BLaER1 (cell line): Measurements from ENCODE around the gene TSHR.
"Not testable (repeated sequence)": the region's sequence is repeated elsewhere in the genome, so short reads cannot be mapped to it uniquely, and the experiment has no call there.

Source experiments
- H3K27ac ChIP-seq: shearing (Covaris generic); formaldehyde crosslinking; 2 replicates; pipeline ENCODE4 v1.8.1; 2022
- H3K27me3 ChIP-seq: shearing (Covaris generic); formaldehyde crosslinking; 2 replicates; pipeline ENCODE4 v1.8.1; 2022
- H3K36me3 ChIP-seq: shearing (Covaris generic); formaldehyde crosslinking; 2 replicates; pipeline ENCODE4 v1.8.1; 2022
- H3K4me1 ChIP-seq: shearing (Covaris generic); formaldehyde crosslinking; 2 replicates; pipeline ENCODE4 v1.8.1; 2022
- H3K4me2 ChIP-seq: shearing (Covaris generic); formaldehyde crosslinking; 2 replicates; pipeline ENCODE4 v1.8.1; 2022
- H3K4me3 ChIP-seq: shearing (Covaris generic); formaldehyde crosslinking; 2 replicates; pipeline ENCODE4 v1.8.1; 2022
- H3K9ac ChIP-seq: shearing (Covaris generic); formaldehyde crosslinking; 2 replicates; pipeline ENCODE4 v1.8.1; 2022
- H3K9me3 ChIP-seq: shearing (Covaris generic); formaldehyde crosslinking; 2 replicates; pipeline ENCODE4 v1.8.1; 2022
- H4K20me1 ChIP-seq: shearing (Covaris generic); formaldehyde crosslinking; 2 replicates; pipeline ENCODE4 v1.8.1; 2022
- Cebpa-rat ChIP-seq: shearing (Covaris generic); IDR thresholded peaks from 2 replicates; pipeline ENCODE4 v1.8.1; 2022

Gene TSHR

GRCh38 chr14:80946797-80947196 is 8.6 kb upstream of the TSHR start:
- Histone ChIP-seq H4K20me1 (no peaks in the 10 kb centered on the region), H3K9ac (no peak overlapping the region), H3K27ac (no peak overlapping the region), H3K36me3 (no peaks in the 10 kb centered on the region), H3K4me1 (peaks cover 9% of the 10 kb centered on the region), H3K9me3 (no peaks in the 10 kb centered on the region), H3K4me3 (no peak overlapping the region), H3K27me3 (no peaks in the 10 kb centered on the region), H3K4me2 (no peak overlapping the region)
- TF ChIP-seq Cebpa-rat: no peak

- H3K9me3 ChIP-seq: no peaks in the 10 kb centered on the region
- no peak overlapping the region for H3K4me3 ChIP-seq
- H3K4me1 ChIP-seq: no peaks in the 10 kb centered on the region
- H3K4me2 ChIP-seq: no peak overlapping the region
- no peaks in the 10 kb centered on the region for H3K27me3 ChIP-seq
- no peak for TF ChIP-seq Cebpa-rat
- H3K9ac ChIP-seq: no peak overlapping the region
- no peak overlapping the region for H3K27ac ChIP-seq
- no peaks in the 10 kb centered on the region for H3K36me3 ChIP-seq
- H4K20me1 ChIP-seq: no peaks in the 10 kb centered on the region
These were observed 7.1 kb upstream of the TSHR start for GRCh38 chr14:80948291-80948690.

GRCh38 chr14:80951491-80951890 is 3.9 kb upstream of the TSHR start:
- no peak for TF ChIP-seq Cebpa-rat
- no peak overlapping the region for H3K27ac ChIP-seq
- peaks cover 13% of the 10 kb centered on the region; the same call in 1 of the 2 replicates for H3K4me1 ChIP-seq
- H3K4me2 ChIP-seq: no peak overlapping the region
- H3K9me3 ChIP-seq: no peaks in the 10 kb centered on the region
- no peaks in the 10 kb centered on the region for H3K27me3 ChIP-seq
- no peak overlapping the region for H3K9ac ChIP-seq
- no peak overlapping the region for H3K4me3 ChIP-seq
- no peaks in the 10 kb centered on the region for H3K36me3 ChIP-seq
- no peaks in the 10 kb centered on the region for H4K20me1 ChIP-seq

- not testable (repeated sequence) for H4K20me1 ChIP-seq, H3K9me3 ChIP-seq, H3K9ac ChIP-seq, H3K27ac ChIP-seq, H3K27me3 ChIP-seq, H3K4me2 ChIP-seq, H3K36me3 ChIP-seq, H3K4me3 ChIP-seq
- peaks cover 30% of the 10 kb centered on the region for H3K4me1 ChIP-seq
These were observed 2.2 kb upstream of the TSHR start for GRCh38 chr14:80953211-80953610.

GRCh38 chr14:80954687-80955299 is 628 bp upstream of the TSHR start:
- Histone ChIP-seq H3K27me3 (no peaks in the 10 kb centered on the region), H3K27ac (peak overlapping the region; percentile 69), H3K4me2 (peak overlapping the region; percentile 99), H4K20me1 (no peaks in the 10 kb centered on the region), H3K9ac (peak overlapping the region; percentile 76), H3K36me3 (no peaks in the 10 kb centered on the region), H3K4me1 (peaks cover 46% of the 10 kb centered on the region), H3K4me3 (peak overlapping the region; percentile 68), H3K9me3 (no peaks in the 10 kb centered on the region)
- TF ChIP-seq Cebpa-rat: no peak

GRCh38 chr14:80956102-80956501 is 681 bp downstream of the TSHR start:
- Histone ChIP-seq H3K27me3 (no peaks in the 10 kb centered on the region), H3K4me2 (no peak overlapping the region), H3K9ac (no peak overlapping the region), H3K9me3 (no peaks in the 10 kb centered on the region), H4K20me1 (no peaks in the 10 kb centered on the region), H3K36me3 (no peaks in the 10 kb centered on the region), H3K4me1 (peaks cover 58% of the 10 kb centered on the region), H3K27ac (no peak overlapping the region), H3K4me3 (no peak overlapping the region)
- no peak for TF ChIP-seq Cebpa-rat

GRCh38 chr14:80956922-80957321 is 1.5 kb downstream of the TSHR start:
- Histone ChIP-seq H3K36me3 (no peaks in the 10 kb centered on the region), H3K27ac (peak overlapping the region; percentile 40; the same call in 1 of the 2 replicates), H3K9ac (no peak overlapping the region), H4K20me1 (no peaks in the 10 kb centered on the region), H3K9me3 (no peaks in the 10 kb centered on the region), H3K27me3 (no peaks in the 10 kb centered on the region), H3K4me1 (peaks cover 58% of the 10 kb centered on the region), H3K4me2 (peak overlapping the region; percentile 79), H3K4me3 (no peak overlapping the region)
- TF ChIP-seq Cebpa-rat: no peak

- H4K20me1 ChIP-seq: no peaks in the 10 kb centered on the region
- peaks cover 58% of the 10 kb centered on the region for H3K4me1 ChIP-seq
- peak overlapping the region; percentile 78 for H3K27ac ChIP-seq
These were observed 2.2 kb downstream of the TSHR start for GRCh38 chr14:80957613-80958012.

GRCh38 chr14:80958226-80958625 is 2.8 kb downstream of the TSHR start:
- Histone ChIP-seq H3K36me3 (no peaks in the 10 kb centered on the region), H3K27me3 (no peaks in the 10 kb centered on the region), H3K27ac (peak overlapping the region; percentile 78), H3K4me1 (peaks cover 58% of the 10 kb centered on the region), H3K9me3 (no peaks in the 10 kb centered on the region), H3K9ac (no peak overlapping the region), H4K20me1 (no peaks in the 10 kb centered on the region), H3K4me3 (no peak overlapping the region), H3K4me2 (peak overlapping the region; percentile 79)
- no peak for TF ChIP-seq Cebpa-rat

More at GRCh38 chr14:80957613-80958012, 2.2 kb downstream of the TSHR start:
- Histone ChIP-seq H3K4me2 (peak overlapping the region; percentile 79), H3K27me3 (no peaks in the 10 kb centered on the region), H3K9ac (no peak overlapping the region), H3K9me3 (no peaks in the 10 kb centered on the region), H3K4me3 (no peak overlapping the region), H3K36me3 (no peaks in the 10 kb centered on the region)
- TF ChIP-seq Cebpa-rat: no peak

GRCh38 chr14:80958939-80959338 is 3.5 kb downstream of the TSHR start:
- Histone ChIP-seq H3K27me3 (no peaks in the 10 kb centered on the region), H3K4me3 (no peak overlapping the region; the same call in 1 of the 2 replicates), H3K36me3 (no peaks in the 10 kb centered on the region), H3K9ac (peak overlapping the region; percentile 40), H3K4me1 (peaks cover 58% of the 10 kb centered on the region), H3K4me2 (peak overlapping the region; percentile 79), H3K27ac (peak overlapping the region; percentile 78), H4K20me1 (no peaks in the 10 kb centered on the region), H3K9me3 (no peaks in the 10 kb centered on the region)
- TF ChIP-seq Cebpa-rat: no peak

GRCh38 chr14:80959496-80959895 is 4.1 kb downstream of the TSHR start:
- Histone ChIP-seq H3K4me2 (peak overlapping the region; percentile 79), H3K27me3 (no peaks in the 10 kb centered on the region), H3K27ac (peak overlapping the region; percentile 78), H3K4me1 (peaks cover 58% of the 10 kb centered on the region), H3K4me3 (no peak overlapping the region; the same call in 1 of the 2 replicates), H3K36me3 (no peaks in the 10 kb centered on the region), H4K20me1 (no peaks in the 10 kb centered on the region), H3K9me3 (no peaks in the 10 kb centered on the region), H3K9ac (0 out of 2 replicates have a peak overlapping the region, but pooled peaks have one; percentile 1)
- no peak for TF ChIP-seq Cebpa-rat
